Sigmoid colon (tissue), 7 donors: ENCODE data around the gene ZNF335. TPM values are rescaled to one million over a fixed set of nuclear protein-coding genes. Genes with fewer than 3 reads are reported as not detected.

Experiments used
- DNase-seq: peaks from one replicate; pipeline ENCODE4 v3.0.0-alpha.2; 2019
- H3K27ac ChIP-seq, 4 donors: fragments of 200-600 bp; sonication (generic); one replicate each; pipeline ENCODE4 v1.5.1; 2016 to 2019; ENCODE audit warnings: mild to moderate bottlenecking in 1 of 4
- H3K27me3 ChIP-seq, 3 donors: fragments of 200-600 bp; sonication (generic); one replicate each; pipeline ENCODE4 v1.5.1; 2019; ENCODE audit warnings: mild to moderate bottlenecking in 1 of 3
- H3K36me3 ChIP-seq, 4 donors: fragments of 200-600 bp; sonication (generic); one replicate each; pipeline ENCODE4 v1.5.1; 2016 to 2019
- H3K4me1 ChIP-seq, 4 donors: fragments of 200-600 bp; sonication (generic); one replicate each; pipeline ENCODE4 v1.5.1; 2017 to 2019
- H3K4me3 ChIP-seq, 4 donors: fragments of 200-600 bp; sonication (generic); one replicate each; pipeline ENCODE4 v1.5.1; 2017 to 2019; ENCODE audit warnings: mild to moderate bottlenecking in 2 of 4, moderate library complexity in 1 of 4
- H3K9me3 ChIP-seq, 4 donors: fragments of 200-600 bp in 3 of 4; sonication (generic) in 3 of 4; one replicate each; pipeline versions ENCODE4 v1.5.1 to v1.6.1; 2013 to 2019
- CTCF ChIP-seq, 4 experiments: fragments of 450-650 bp in 3 of 4; fragments of 200-600 bp in 1 of 4; IDR thresholded peaks; one replicate each; pipeline ENCODE4 v1.5.1; 2016 to 2019; ENCODE audit warnings: antibody characterized with exemption in 4 of 4, mild to moderate bottlenecking in 3 of 4, moderate library complexity in 2 of 4
- EP300 ChIP-seq, 4 donors: sonication (generic); formaldehyde crosslinking; IDR thresholded peaks; one replicate each; pipeline ENCODE4 v1.6.1; 2017; ENCODE audit warnings: antibody characterized with exemption in 4 of 4
- POLR2A ChIP-seq, 2 donors: fragments of 450-650 bp; IDR thresholded peaks; one replicate each; pipeline ENCODE4 v1.6.1; 2016; ENCODE audit warnings: antibody characterized with exemption in 2 of 2, mild to moderate bottlenecking in 2 of 2, moderate library complexity in 2 of 2
- POLR2AphosphoS5 ChIP-seq, 4 donors: sonication (generic); formaldehyde crosslinking; IDR thresholded peaks; one replicate each; pipeline ENCODE4 v1.6.1; 2017; ENCODE audit warnings: antibody characterized with exemption in 4 of 4
- WGBS, 2 donors: extraction: QIAGEN DNeasy Blood & Tissue Kit; methylation state at CpG; one replicate each; pipeline ENCODE4 v1.1.7; 2013; 5-methylcytosine and 5-hydroxymethylcytosine counted together
- intact Hi-C: fragments of 100-400 bp; cut with DNase I; formaldehyde crosslinking; loops from one replicate; pipeline ENCODE4 v1.15.1; 2023
- polyA plus RNA-seq, 3 donors: library from polyadenylated mRNA; stranded (reverse); fragments of 200-250 nt; gene quantifications; one replicate each; pipeline ENCODE4 v1.2.3, GENCODE V29; 2013
- total RNA-seq, 4 donors: library from RNA; depleted of rRNA; stranded (reverse); fragments of >200 nt; gene quantifications; one replicate each; pipeline ENCODE4 v1.1.0, GENCODE V29; 2016
- donor health status: healthy with polysubstance abuse.
- donor health status: Bipolar disorder and iron deficiency.
- donor health status: healthy.

The ZNF335 gene
- total and polyA plus RNA-seq, 7 donors = 5.4 to 24.4 (median 12.5) TPM

GRCh38 chr20:45899046-45899835 lies 72.8 kb downstream of the ZNF335 start:
- Histone ChIP-seq H3K27me3 (no peaks in the 10 kb centered on the region), H3K27ac (no peak overlapping the region), H3K4me3 (no peak overlapping the region), H3K4me1 (no peaks in the 10 kb centered on the region), H3K9me3 (no peaks in the 10 kb centered on the region), H3K36me3 (peaks cover 15 to 73% (median 27%) of the 10 kb centered on the region in 4 donors)
- no peak for TF ChIP-seq POLR2AphosphoS5 (IDR thresholded peaks at IDR 0.05)
- TF ChIP-seq CTCF (IDR thresholded peaks at IDR 0.05) = no peak
- no peak for TF ChIP-seq EP300 (IDR thresholded peaks at IDR 0.05)
- TF ChIP-seq POLR2A (IDR thresholded peaks at IDR 0.05) = no peak
- 90 to 95% methylated on average over 13 of the region's 13 CpGs for WGBS, 2 donors
- no peak for DNase-seq
- intact Hi-C loops = no loop called here

Other genes with a start within 250 kb of the ZNF335 start
- gene SPINT4, start 249.9 kb downstream of the ZNF335 start, total RNA-seq = not detected
- gene SPINT4, start 249.9 kb downstream of the ZNF335 start, polyA plus RNA-seq = not detected
- 1 to 10 TPM in 3 of 4 donors, not detected in 1; 2.9 to 7.7 (median 3.9) TPM for gene WFDC3, start 180.3 kb downstream of the ZNF335 start, total RNA-seq
- 10 to 100 TPM in 2 of 3 donors, 1 to 10 TPM in 1; 4.6 to 19.2 (median 13.9) TPM for gene WFDC3, start 180.3 kb downstream of the ZNF335 start, polyA plus RNA-seq
- gene DNTTIP1, start 180.2 kb downstream of the ZNF335 start, total RNA-seq = 10 to 100 TPM; 33.0 to 59.9 (median 40.6) TPM
- gene DNTTIP1, start 180.2 kb downstream of the ZNF335 start, polyA plus RNA-seq = 100 to 1,000 TPM in 1 of 3 donors, 10 to 100 TPM in 2; 51.9 to 107 (median 71.4) TPM
- 1 to 10 TPM in 1 of 4 donors, not detected in 3; 3.3 TPM for gene UBE2C, start 159.6 kb downstream of the ZNF335 start, total RNA-seq
- gene UBE2C, start 159.6 kb downstream of the ZNF335 start, polyA plus RNA-seq = 10 to 100 TPM; 12.6 to 90.3 (median 29.6) TPM
- 1 to 10 TPM in 1 of 4 donors, under 1 TPM in 1, not detected in 2; 0.95 to 1.6 TPM for gene TNNC2, start 144.9 kb downstream of the ZNF335 start, total RNA-seq
- gene TNNC2, start 144.9 kb downstream of the ZNF335 start, polyA plus RNA-seq = 10 to 100 TPM in 2 of 3 donors, 1 to 10 TPM in 1; 2.9 to 15.6 (median 10.2) TPM
- gene SNX21, start 138.4 kb downstream of the ZNF335 start, total RNA-seq = 10 to 100 TPM; 46.7 to 82.5 (median 52.2) TPM
- gene SNX21, start 138.4 kb downstream of the ZNF335 start, polyA plus RNA-seq = 10 to 100 TPM; 10.4 to 16.8 (median 15.2) TPM
- gene ACOT8, start 114.8 kb downstream of the ZNF335 start, total RNA-seq = 10 to 100 TPM; 28.5 to 42.5 (median 35.0) TPM
- gene ACOT8, start 114.8 kb downstream of the ZNF335 start, polyA plus RNA-seq = 100 to 1,000 TPM in 1 of 3 donors, 10 to 100 TPM in 2; 51.0 to 131 (median 80.5) TPM
- gene ZSWIM3, start 114.6 kb downstream of the ZNF335 start, total RNA-seq = 1 to 10 TPM; 1.7 to 3.5 (median 2.9) TPM
- 1 to 10 TPM; 2.4 to 3.5 (median 2.5) TPM for gene ZSWIM3, start 114.6 kb downstream of the ZNF335 start, polyA plus RNA-seq
- 1 to 10 TPM; 6.4 to 9.4 (median 7.1) TPM for gene ZSWIM1, start 91.0 kb downstream of the ZNF335 start, total RNA-seq
- 1 to 10 TPM; 3.6 to 6.5 (median 3.9) TPM for gene ZSWIM1, start 91.0 kb downstream of the ZNF335 start, polyA plus RNA-seq
- gene SPATA25, start 84.6 kb downstream of the ZNF335 start, total RNA-seq = 1 to 10 TPM; 1.6 to 7.5 (median 3.0) TPM
- gene SPATA25, start 84.6 kb downstream of the ZNF335 start, polyA plus RNA-seq = 1 to 10 TPM in 1 of 3 donors, not detected in 2; 1.7 TPM
- gene NEURL2, start 81.0 kb downstream of the ZNF335 start, total RNA-seq = 10 to 100 TPM; 18.9 to 25.8 (median 20.3) TPM
- gene NEURL2, start 81.0 kb downstream of the ZNF335 start, polyA plus RNA-seq = 1 to 10 TPM; 1.8 to 4.6 (median 3.9) TPM
- 10 to 100 TPM; 45.7 to 79.5 (median 56.7) TPM for gene CTSA, start 80.9 kb downstream of the ZNF335 start, total RNA-seq
- 100 to 1,000 TPM in 2 of 3 donors, 10 to 100 TPM in 1; 64.9 to 203 (median 169) TPM for gene CTSA, start 80.9 kb downstream of the ZNF335 start, polyA plus RNA-seq
- gene PLTP, start 60.0 kb downstream of the ZNF335 start, total RNA-seq = 100 to 1,000 TPM in 3 of 4 donors, 10 to 100 TPM in 1; 68.7 to 296 (median 156) TPM
- 10 to 100 TPM; 36.6 to 52.0 (median 47.4) TPM for gene PLTP, start 60.0 kb downstream of the ZNF335 start, polyA plus RNA-seq
- gene PCIF1, start 37.5 kb downstream of the ZNF335 start, total RNA-seq = 10 to 100 TPM; 31.4 to 39.3 (median 32.5) TPM
- 10 to 100 TPM; 26.4 to 37.8 (median 27.2) TPM for gene PCIF1, start 37.5 kb downstream of the ZNF335 start, polyA plus RNA-seq
- gene MMP9, start 36.7 kb upstream of the ZNF335 start, total RNA-seq = under 1 TPM in 1 of 4 donors, not detected in 3; 0.27 TPM
- 10 to 100 TPM in 1 of 3 donors, 1 to 10 TPM in 1, under 1 TPM in 1; 0.60 to 27.1 (median 2.5) TPM for gene MMP9, start 36.7 kb upstream of the ZNF335 start, polyA plus RNA-seq
- under 1 TPM in 1 of 4 donors, not detected in 3; 0.14 TPM for gene SLC12A5, start 57.0 kb upstream of the ZNF335 start, total RNA-seq
- 1 to 10 TPM in 1 of 3 donors, not detected in 2; 1.4 TPM for gene SLC12A5, start 57.0 kb upstream of the ZNF335 start, polyA plus RNA-seq
- 10 to 100 TPM; 22.4 to 39.2 (median 29.5) TPM for gene NCOA5, start 117.8 kb upstream of the ZNF335 start, total RNA-seq
- 10 to 100 TPM; 10.6 to 19.5 (median 11.4) TPM for gene NCOA5, start 117.8 kb upstream of the ZNF335 start, polyA plus RNA-seq
- gene CD40, start 146.1 kb upstream of the ZNF335 start, total RNA-seq = 10 to 100 TPM in 2 of 4 donors, 1 to 10 TPM in 2; 5.0 to 15.6 (median 11.1) TPM
- 10 to 100 TPM in 1 of 3 donors, 1 to 10 TPM in 2; 3.6 to 25.2 (median 7.9) TPM for gene CD40, start 146.1 kb upstream of the ZNF335 start, polyA plus RNA-seq